Panc1 (cell line): ENCODE data around the gene ITPKB.

Source experiments
- CTCF ChIP-seq: fragments of 450-650 bp; IDR thresholded peaks from 2 replicates; pipeline ENCODE4 v1.5.1; 2017; ENCODE audit warnings: mild to moderate bottlenecking
- TF ChIP-seq, protein P1 (sequence below), 2 experiments: IDR thresholded peaks; 2 replicates each; pipeline ENCODE4 v1.6.1; 2011 to 2012; ENCODE audit warnings: low read depth in 2 of 2, control low read depth in 1 of 2, low read length in 1 of 2, mild to moderate bottlenecking in 1 of 2, moderate library complexity in 1 of 2; ENCODE audit not compliant: insufficient read depth in 1 of 2

DNA sequence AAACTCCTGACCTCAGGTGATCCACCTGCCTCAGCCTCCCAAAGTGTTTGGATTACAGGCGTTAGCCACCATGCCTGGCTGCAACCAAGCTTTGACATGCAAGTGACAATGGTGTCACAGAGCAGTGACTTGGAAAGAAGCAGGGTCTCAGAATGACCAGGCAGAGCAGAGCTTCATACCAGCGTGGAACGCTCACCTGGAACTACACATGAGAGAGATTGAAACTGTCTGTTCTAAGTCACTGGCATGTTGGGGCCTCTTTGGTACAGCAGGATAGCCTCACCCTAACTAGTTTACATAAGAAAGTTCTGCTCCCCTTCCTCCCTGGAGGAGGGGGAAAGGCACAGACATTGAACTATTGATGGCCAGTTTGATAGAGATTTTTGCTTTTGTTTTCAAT lies 47.5 kb upstream of the ITPKB start:
- no peak for TF ChIP-seq CTCF
- TF ChIP-seq, protein P1, sequence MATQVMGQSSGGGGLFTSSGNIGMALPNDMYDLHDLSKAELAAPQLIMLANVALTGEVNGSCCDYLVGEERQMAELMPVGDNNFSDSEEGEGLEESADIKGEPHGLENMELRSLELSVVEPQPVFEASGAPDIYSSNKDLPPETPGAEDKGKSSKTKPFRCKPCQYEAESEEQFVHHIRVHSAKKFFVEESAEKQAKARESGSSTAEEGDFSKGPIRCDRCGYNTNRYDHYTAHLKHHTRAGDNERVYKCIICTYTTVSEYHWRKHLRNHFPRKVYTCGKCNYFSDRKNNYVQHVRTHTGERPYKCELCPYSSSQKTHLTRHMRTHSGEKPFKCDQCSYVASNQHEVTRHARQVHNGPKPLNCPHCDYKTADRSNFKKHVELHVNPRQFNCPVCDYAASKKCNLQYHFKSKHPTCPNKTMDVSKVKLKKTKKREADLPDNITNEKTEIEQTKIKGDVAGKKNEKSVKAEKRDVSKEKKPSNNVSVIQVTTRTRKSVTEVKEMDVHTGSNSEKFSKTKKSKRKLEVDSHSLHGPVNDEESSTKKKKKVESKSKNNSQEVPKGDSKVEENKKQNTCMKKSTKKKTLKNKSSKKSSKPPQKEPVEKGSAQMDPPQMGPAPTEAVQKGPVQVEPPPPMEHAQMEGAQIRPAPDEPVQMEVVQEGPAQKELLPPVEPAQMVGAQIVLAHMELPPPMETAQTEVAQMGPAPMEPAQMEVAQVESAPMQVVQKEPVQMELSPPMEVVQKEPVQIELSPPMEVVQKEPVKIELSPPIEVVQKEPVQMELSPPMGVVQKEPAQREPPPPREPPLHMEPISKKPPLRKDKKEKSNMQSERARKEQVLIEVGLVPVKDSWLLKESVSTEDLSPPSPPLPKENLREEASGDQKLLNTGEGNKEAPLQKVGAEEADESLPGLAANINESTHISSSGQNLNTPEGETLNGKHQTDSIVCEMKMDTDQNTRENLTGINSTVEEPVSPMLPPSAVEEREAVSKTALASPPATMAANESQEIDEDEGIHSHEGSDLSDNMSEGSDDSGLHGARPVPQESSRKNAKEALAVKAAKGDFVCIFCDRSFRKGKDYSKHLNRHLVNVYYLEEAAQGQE (IDR thresholded peaks at IDR 0.05; ENCODE audit: insufficient read depth in 1 of 2, low read depth in 2 of 2, low read length in 1 of 2) = no peak
